ENCODE measurements around the gene APOBEC3G.
"Not testable (repeated sequence)": the region's sequence is repeated elsewhere in the genome, so short reads cannot be mapped to it uniquely, and the experiment has no call there.

APOBEC3G gene

GRCh38 chr22:39077026-39077840 lies at the start of gene APOBEC3G:
APOBEC3G (plus strand) TSS chr22:39077275; CDS start chr22:39077362, 87 bp downstream.
- DNase-seq (ENCODE audit: low read depth in 2 of 2) = peak; percentile 66 to 86

GRCh38 chr22:39027717-39028116 lies 49.4 kb upstream of the APOBEC3G start:
- H3K4me3 ChIP-seq (replicated peaks in 1 of 2; ENCODE audit: low read depth in 2 of 2, low read length in 2 of 2) = no peak overlapping the region
- DNase-seq (ENCODE audit: low read depth in 2 of 2) = no peak
- TF ChIP-seq, protein P1, sequence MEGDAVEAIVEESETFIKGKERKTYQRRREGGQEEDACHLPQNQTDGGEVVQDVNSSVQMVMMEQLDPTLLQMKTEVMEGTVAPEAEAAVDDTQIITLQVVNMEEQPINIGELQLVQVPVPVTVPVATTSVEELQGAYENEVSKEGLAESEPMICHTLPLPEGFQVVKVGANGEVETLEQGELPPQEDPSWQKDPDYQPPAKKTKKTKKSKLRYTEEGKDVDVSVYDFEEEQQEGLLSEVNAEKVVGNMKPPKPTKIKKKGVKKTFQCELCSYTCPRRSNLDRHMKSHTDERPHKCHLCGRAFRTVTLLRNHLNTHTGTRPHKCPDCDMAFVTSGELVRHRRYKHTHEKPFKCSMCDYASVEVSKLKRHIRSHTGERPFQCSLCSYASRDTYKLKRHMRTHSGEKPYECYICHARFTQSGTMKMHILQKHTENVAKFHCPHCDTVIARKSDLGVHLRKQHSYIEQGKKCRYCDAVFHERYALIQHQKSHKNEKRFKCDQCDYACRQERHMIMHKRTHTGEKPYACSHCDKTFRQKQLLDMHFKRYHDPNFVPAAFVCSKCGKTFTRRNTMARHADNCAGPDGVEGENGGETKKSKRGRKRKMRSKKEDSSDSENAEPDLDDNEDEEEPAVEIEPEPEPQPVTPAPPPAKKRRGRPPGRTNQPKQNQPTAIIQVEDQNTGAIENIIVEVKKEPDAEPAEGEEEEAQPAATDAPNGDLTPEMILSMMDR (IDR thresholded peaks at IDR 0.05; ENCODE audit: low read depth, low read length) = no peak

More at GRCh38 chr22:39077026-39077840, at the start of gene APOBEC3G:
- H3K4me3 ChIP-seq (replicated peaks in 1 of 2; ENCODE audit: low read depth in 2 of 2, low read length in 2 of 2) = peak within 1 kb of the TSS; percentile 54 to 55

GRCh38 chr22:39028281-39028680 lies 48.8 kb upstream of the APOBEC3G start:
- H3K4me3 ChIP-seq (replicated peaks in 1 of 2; ENCODE audit: low read depth in 2 of 2, low read length in 2 of 2) = no peak overlapping the region
- TF ChIP-seq, protein P1 (IDR thresholded peaks at IDR 0.05; ENCODE audit: low read depth, low read length) = no peak
- no peak for DNase-seq (ENCODE audit: low read depth in 2 of 2)

DNA sequence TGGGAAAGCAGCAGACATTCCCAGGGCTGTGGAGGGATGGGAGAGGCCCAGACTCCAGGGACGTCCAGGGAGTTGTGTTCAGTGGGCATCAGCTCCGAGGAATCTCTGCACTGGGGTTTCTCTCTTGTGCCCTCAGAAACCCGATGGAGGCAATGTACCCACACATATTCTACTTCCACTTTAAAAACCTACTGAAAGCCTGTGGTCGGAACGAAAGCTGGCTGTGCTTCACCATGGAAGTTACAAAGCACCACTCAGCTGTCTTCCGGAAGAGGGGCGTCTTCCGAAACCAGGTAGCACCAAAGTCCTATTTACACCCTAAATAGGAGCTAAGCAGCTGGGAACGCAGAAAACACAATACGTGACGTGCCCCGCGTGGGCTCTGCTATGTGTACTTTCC lies 47.8 kb upstream of the APOBEC3G start:
- H3K4me3 ChIP-seq (replicated peaks in 1 of 2; ENCODE audit: low read depth in 2 of 2, low read length in 2 of 2) = no peak overlapping the region
- TF ChIP-seq, protein P1 (IDR thresholded peaks at IDR 0.05; ENCODE audit: low read depth, low read length) = no peak
- no peak for DNase-seq (ENCODE audit: low read depth in 2 of 2)

DNA sequence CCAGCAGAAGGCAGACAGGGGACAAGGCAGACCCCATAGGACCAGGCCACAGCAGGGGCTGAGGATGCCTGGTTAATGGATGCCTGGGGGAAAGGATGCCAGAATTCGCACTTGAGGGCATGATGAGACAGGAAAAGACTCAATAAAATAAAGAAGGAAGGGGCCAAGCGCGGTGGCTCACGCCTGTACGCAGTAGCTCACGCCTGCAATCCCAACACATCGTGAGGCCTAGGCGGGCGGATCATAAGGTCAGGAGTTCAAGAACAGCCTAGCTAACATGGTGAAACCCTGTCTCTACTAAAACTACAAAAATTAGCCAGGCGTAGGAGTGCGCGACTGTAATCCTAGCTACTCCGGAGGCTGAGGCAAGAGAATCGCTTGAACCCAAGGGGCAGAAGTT lies 46.4 kb upstream of the APOBEC3G start:
- TF ChIP-seq, protein P1 (IDR thresholded peaks at IDR 0.05; ENCODE audit: low read depth, low read length) = no peak
- DNase-seq (ENCODE audit: low read depth in 2 of 2) = no peak

DNA sequence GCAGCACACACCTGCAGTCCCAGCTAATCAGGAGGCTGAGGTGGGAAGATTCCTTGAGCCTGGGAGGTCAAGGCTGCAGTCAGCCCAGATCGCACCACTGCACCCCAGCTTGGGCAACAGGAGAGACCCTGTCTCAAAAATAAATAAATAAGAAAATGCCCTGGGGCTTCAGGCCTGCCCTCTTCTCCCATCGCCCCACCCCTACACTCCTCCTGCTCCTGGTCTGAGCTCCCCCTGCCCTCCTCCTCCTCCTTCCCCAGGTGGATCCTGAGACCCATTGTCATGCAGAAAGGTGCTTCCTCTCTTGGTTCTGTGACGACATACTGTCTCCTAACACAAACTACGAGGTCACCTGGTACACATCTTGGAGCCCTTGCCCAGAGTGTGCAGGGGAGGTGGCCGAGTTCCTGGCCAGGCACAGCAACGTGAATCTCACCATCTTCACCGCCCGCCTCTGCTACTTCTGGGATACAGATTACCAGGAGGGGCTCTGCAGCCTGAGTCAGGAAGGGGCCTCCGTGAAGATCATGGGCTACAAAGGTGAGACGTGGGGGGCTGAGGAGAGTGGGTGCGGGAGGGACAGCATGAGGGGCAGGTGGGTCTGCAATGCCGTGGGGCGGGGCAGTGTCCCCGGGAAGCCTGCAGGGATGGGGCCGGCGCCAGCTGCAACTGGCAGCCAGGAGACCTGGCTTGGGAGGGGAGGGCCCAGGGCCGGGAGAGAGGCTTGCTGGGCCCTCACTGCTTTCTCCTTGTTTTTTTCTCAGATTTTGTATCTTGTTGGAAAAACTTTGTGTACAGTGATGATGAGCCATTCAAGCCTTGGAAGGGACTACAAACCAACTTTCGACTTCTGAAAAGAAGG lies 45.4 kb upstream of the APOBEC3G start:
- not testable (repeated sequence) for DNase-seq (ENCODE audit: low read depth in 2 of 2)

More for the DNA sequence above, 46.4 kb upstream of the APOBEC3G start:
- H3K4me3 ChIP-seq (replicated peaks in 1 of 2; ENCODE audit: low read depth in 2 of 2, low read length in 2 of 2) = no peak overlapping the region

DNA sequence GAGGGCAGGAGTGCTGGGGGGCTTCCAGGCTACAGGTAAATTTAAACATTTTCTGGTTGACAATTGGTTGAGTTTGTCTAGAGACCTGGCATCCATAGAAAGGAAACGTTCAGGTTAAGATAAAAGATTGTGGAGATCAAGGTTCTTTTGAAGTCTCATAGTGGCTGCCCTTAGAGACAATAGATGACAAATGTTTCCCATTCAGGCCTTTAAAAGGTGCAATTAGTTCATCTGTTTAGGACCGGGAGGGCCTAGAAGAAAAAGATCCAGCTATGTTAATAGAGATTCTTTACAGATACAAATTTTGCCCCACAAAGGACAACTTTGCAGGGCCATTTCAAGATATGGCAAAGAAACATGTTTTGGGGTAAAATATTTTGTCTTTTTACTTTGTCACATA lies 40.0 kb upstream of the APOBEC3G start:
- H3K4me3 ChIP-seq (replicated peaks in 1 of 2; ENCODE audit: low read depth in 2 of 2, low read length in 2 of 2); DNase-seq (ENCODE audit: low read depth in 2 of 2): not testable (repeated sequence)

More for the DNA sequence above, 45.4 kb upstream of the APOBEC3G start:
- H3K4me3 ChIP-seq (replicated peaks in 1 of 2; ENCODE audit: low read depth in 2 of 2, low read length in 2 of 2) = not testable (repeated sequence)
